Muscle of leg (tissue), 11 donors: Measurements from ENCODE around the gene PTPN14. TPM values are rescaled to one million over a fixed set of nuclear protein-coding genes. Genes with fewer than 3 reads are reported as not detected.
"Not testable (repeated sequence)": the region's sequence is repeated elsewhere in the genome, so short reads cannot be mapped to it uniquely, and the experiment has no call there.

Experiments
- DNase-seq: peaks from one replicate; pipeline ENCODE4 v3.0.0; 2013
- H3K27ac ChIP-seq: one replicate; pipeline ENCODE4 v1.5.1; 2013; ENCODE audit warnings: mild to moderate bottlenecking, low read length, control low read depth
- H3K27me3 ChIP-seq: one replicate; pipeline ENCODE4 v1.6.1; 2013; ENCODE audit warnings: low read length; ENCODE audit not compliant: control insufficient read depth, insufficient read depth
- H3K36me3 ChIP-seq: one replicate; pipeline ENCODE4 v1.6.1; 2013; ENCODE audit warnings: low read length; ENCODE audit not compliant: control insufficient read depth, insufficient read depth
- H3K4me1 ChIP-seq: one replicate; pipeline ENCODE4 v1.6.1; 2013; ENCODE audit warnings: low read length; ENCODE audit not compliant: control insufficient read depth, insufficient read depth
- H3K4me3 ChIP-seq: one replicate; pipeline ENCODE4 v1.5.1; 2013; ENCODE audit warnings: low read length, control low read depth
- H3K9me3 ChIP-seq: replicated peaks from 2 replicates; pipeline ENCODE4 v1.6.1; 2013; ENCODE audit warnings: low read depth, low read length; ENCODE audit not compliant: control insufficient read depth
- WGBS: methylation state at CpG from one replicate; pipeline ENCODE4 v1.1.5; 2013; ENCODE audit warnings: missing lambda C conversion rate; ENCODE audit not compliant: insufficient coverage; 5-methylcytosine and 5-hydroxymethylcytosine counted together
- polyA plus RNA-seq, 8 donors: library from polyadenylated mRNA; unstranded; fragments of 120-200 nt; gene quantifications; one replicate each; pipeline versions ENCODE4 v1.2.1 to v1.2.3, GENCODE V29; 2013; ENCODE audit warnings: inconsistent platforms in 1 of 8, low replicate concordance in 1 of 8; ENCODE audit not compliant: insufficient read length in 8 of 8, insufficient read depth in 1 of 8
- total RNA-seq: library from RNA; stranded (reverse); fragments of 120-200 nt; gene quantifications from one replicate; pipeline ENCODE4 v1.2.4, GENCODE V29; 2013

Gene PTPN14
- total and polyA plus RNA-seq, 9 donors: 9.4 to 25.2 (median 15.8) TPM

DNA sequence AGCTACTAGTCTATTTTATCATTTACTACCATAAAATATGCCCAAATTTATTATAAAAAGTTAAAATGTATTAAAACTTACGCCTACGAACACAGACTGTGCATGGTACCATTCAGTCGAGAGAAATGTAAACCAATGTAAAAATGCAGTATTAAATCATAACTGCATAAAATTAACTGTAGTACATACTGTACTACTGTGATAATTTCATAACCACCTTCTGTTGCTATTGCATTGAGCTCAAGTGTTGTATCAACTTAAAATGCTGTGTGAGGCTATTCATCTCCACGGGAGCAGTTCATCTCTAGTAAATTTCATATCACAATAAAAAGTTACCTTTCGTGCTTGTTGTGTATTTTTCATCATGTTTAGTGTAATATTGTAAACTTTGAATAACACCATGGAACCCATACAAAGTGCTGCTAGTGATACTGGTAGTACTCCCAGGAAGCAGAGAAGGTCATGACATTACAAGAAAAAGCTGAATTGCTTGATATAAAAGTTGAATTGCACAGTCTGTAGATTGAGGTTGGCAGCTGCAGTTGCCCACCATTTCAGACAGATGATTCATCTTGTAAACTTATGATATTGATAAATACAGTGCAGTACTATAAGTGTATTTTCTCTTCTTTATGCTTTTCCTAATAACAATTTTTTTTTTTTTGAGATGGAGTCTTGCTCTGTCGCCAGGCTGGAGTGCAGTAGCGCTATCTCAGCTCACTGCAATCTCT is 32.6 kb upstream of the PTPN14 start:
- Histone ChIP-seq H3K27ac (no peak overlapping the region), H3K36me3 (no peaks in the 10 kb centered on the region), H3K27me3 (no peaks in the 10 kb centered on the region), H3K4me1 (no peaks in the 10 kb centered on the region), H3K9me3 (no peaks in the 10 kb centered on the region), H3K4me3 (no peak overlapping the region)
- DNase-seq: no peak
- no CpG with 5 or more reads among the region's 7 CpGs for WGBS

- no peaks in the 10 kb centered on the region for H3K36me3 ChIP-seq
- H3K27me3 ChIP-seq: no peaks in the 10 kb centered on the region
- H3K27ac ChIP-seq: no peak overlapping the region
- H3K4me1 ChIP-seq: no peaks in the 10 kb centered on the region
- WGBS: 74% methylated on average over 3 of the region's 6 CpGs
- DNase-seq: no peak
- no peak overlapping the region for H3K4me3 ChIP-seq
- no peaks in the 10 kb centered on the region for H3K9me3 ChIP-seq
These were observed 31.7 kb upstream of the PTPN14 start for GRCh38 chr1:214583113-214583512.

DNA sequence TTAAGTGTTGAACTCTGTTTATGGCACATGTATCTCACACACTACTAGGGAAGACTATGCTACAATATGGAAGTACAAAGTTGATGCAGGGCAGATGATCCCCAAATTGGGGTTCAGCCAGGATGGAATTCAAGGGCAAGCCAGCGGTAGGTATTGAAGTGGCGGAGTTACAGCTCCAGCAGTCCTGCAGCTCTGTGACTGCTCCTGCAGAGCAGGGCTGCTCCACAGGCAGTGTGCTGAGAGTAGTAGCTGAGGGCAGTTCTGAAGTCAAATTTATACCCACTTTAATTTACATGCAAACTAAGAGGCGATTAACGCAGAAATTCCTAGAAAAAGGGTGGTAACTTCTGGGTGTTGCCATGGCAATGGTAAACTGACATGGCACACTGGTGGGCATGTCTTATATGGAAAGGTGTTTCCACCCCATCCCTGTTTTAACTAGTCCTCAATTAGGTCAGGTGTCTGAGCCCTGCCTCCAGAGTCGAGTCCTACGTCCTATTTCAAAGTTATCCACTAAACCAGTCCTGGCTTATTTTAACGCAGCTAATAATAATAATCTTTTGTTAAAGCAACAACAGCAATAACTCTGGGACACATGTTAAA is 31.0 kb upstream of the PTPN14 start:
- no CpG with 5 or more reads among the region's 7 CpGs for WGBS
- Histone ChIP-seq H3K9me3 (no peaks in the 10 kb centered on the region), H3K36me3 (no peaks in the 10 kb centered on the region), H3K4me1 (no peaks in the 10 kb centered on the region), H3K4me3 (no peak overlapping the region), H3K27ac (no peak overlapping the region), H3K27me3 (no peaks in the 10 kb centered on the region)
- no peak for DNase-seq

- no peak overlapping the region for H3K4me3 ChIP-seq
- H3K27me3 ChIP-seq: no peaks in the 10 kb centered on the region
- 0% methylated on average over 1 of the region's 2 CpGs for WGBS
- no peak overlapping the region for H3K27ac ChIP-seq
- H3K4me1 ChIP-seq: no peaks in the 10 kb centered on the region
- no peak for DNase-seq
- peaks cover 3% of the 10 kb centered on the region for H3K9me3 ChIP-seq
- H3K36me3 ChIP-seq: no peaks in the 10 kb centered on the region
These were observed 30.4 kb upstream of the PTPN14 start for GRCh38 chr1:214581785-214582184.

GRCh38 chr1:214579183-214579582 is 27.8 kb upstream of the PTPN14 start:
- no peaks in the 10 kb centered on the region for H3K27me3 ChIP-seq
- H3K36me3 ChIP-seq: no peaks in the 10 kb centered on the region
- no peak overlapping the region for H3K4me3 ChIP-seq
- DNase-seq: no peak
- peaks cover 11% of the 10 kb centered on the region for H3K9me3 ChIP-seq
- H3K4me1 ChIP-seq: no peaks in the 10 kb centered on the region
- H3K27ac ChIP-seq: no peak overlapping the region

- H3K9me3 ChIP-seq: peaks cover 11% of the 10 kb centered on the region
- no CpG with 5 or more reads among the region's 3 CpGs for WGBS
- not testable (repeated sequence) for H3K27ac ChIP-seq, H3K36me3 ChIP-seq, H3K27me3 ChIP-seq, H3K4me1 ChIP-seq, DNase-seq, H3K4me3 ChIP-seq
These were observed 24.7 kb upstream of the PTPN14 start for GRCh38 chr1:214576120-214576519.

GRCh38 chr1:214574598-214575411 is 23.4 kb upstream of the PTPN14 start:
- DNase-seq: no peak
- no CpG with 5 or more reads among the region's 3 CpGs for WGBS
- Histone ChIP-seq H3K27ac (no peak overlapping the region), H3K36me3 (no peaks in the 10 kb centered on the region), H3K27me3 (no peaks in the 10 kb centered on the region), H3K4me1 (no peaks in the 10 kb centered on the region), H3K9me3 (peaks cover 11% of the 10 kb centered on the region), H3K4me3 (no peak overlapping the region)

DNA sequence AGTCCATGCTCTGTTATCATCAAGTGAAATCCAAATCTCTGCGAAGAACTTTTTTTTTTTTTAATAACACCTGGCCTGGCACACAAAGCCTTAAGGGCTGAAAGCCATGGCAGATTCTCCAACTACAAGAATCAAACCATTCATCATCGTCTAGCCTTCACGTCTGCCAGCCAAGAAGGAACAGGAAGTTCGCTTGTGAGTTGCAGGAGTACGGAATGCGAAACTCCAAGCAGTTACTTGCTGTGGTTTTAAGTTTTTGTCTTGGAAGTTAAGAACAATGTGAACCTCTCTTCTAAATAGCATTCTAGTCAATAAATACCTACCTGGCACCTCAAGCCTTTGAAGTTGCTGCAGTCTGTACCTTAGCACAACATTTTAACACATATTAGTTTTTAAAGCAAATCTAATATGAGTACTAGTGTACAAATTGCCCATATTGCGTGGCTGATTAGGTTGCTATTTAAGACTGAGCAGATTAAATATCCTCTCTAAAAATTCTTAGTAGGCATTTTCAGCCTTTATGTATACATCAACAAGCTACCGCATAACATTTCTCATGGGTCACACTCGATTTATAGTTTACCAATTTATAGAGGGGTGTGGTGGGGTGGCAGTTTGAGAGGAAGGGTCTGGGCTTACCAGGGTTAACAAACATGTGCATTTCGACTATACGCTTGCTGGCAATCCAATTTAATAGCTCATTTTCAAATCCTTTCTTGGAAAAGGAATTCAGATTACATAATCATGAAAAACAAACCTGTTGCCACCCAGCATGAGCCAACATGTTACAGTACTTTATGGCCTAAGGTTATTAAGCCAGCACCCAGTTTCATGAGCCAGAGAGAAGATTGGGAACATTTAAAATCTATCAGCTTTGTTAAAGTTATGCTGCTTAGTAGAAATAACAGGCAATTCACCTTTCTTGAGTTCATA is 22.2 kb upstream of the PTPN14 start:
- DNase-seq: no peak
- Histone ChIP-seq H3K27ac (no peak overlapping the region), H3K9me3 (peaks cover 11% of the 10 kb centered on the region), H3K36me3 (no peaks in the 10 kb centered on the region), H3K4me1 (no peaks in the 10 kb centered on the region), H3K27me3 (no peaks in the 10 kb centered on the region), H3K4me3 (no peak overlapping the region)
- WGBS: 64% methylated on average over 2 of the region's 11 CpGs

- no peak for DNase-seq
- H3K27ac ChIP-seq: no peak overlapping the region
- no peaks in the 10 kb centered on the region for H3K36me3 ChIP-seq
- H3K27me3 ChIP-seq: no peaks in the 10 kb centered on the region
- H3K4me1 ChIP-seq: no peaks in the 10 kb centered on the region
- peaks cover 5% of the 10 kb centered on the region for H3K9me3 ChIP-seq
- H3K4me3 ChIP-seq: no peak overlapping the region
These were observed 19.9 kb upstream of the PTPN14 start for GRCh38 chr1:214571281-214571680.
